Mucosa of rectum (tissue), 2 donors: ENCODE measurements around the gene UBE2K.
"Not testable (repeated sequence)": the region's sequence is repeated elsewhere in the genome, so short reads cannot be mapped to it uniquely, and the experiment has no call there.

Experiments used
- H3K27ac ChIP-seq, 2 donors: one replicate each; pipeline ENCODE4 v1.7.0; 2013; ENCODE audit warnings: inconsistent platforms in 2 of 2, low read depth in 2 of 2, low read length in 2 of 2
- H3K27me3 ChIP-seq, 2 donors: one replicate each; pipeline ENCODE4 v1.7.0; 2013; ENCODE audit warnings: low read length in 2 of 2; ENCODE audit not compliant: control insufficient read depth in 2 of 2, insufficient read depth in 2 of 2
- H3K36me3 ChIP-seq, 2 donors: one replicate each; pipeline ENCODE4 v1.7.0; 2013; ENCODE audit warnings: low read length in 2 of 2; ENCODE audit not compliant: control insufficient read depth in 2 of 2, insufficient read depth in 2 of 2
- H3K4me1 ChIP-seq, 2 donors: one replicate each; pipeline ENCODE4 v1.7.0; 2013; ENCODE audit warnings: low read length in 2 of 2, mild to moderate bottlenecking in 1 of 2; ENCODE audit not compliant: control insufficient read depth in 2 of 2, insufficient read depth in 2 of 2
- H3K4me3 ChIP-seq, 2 donors: one replicate each; pipeline ENCODE4 v1.7.0; 2013; ENCODE audit warnings: low read length in 2 of 2
- H3K9ac ChIP-seq, 2 donors: one replicate each; pipeline ENCODE4 v1.7.0; 2013; ENCODE audit warnings: low read length in 2 of 2, low read depth in 1 of 2, mild to moderate bottlenecking in 1 of 2
- H3K9me3 ChIP-seq, 2 donors: one replicate each; pipeline ENCODE4 v1.7.0; 2013; ENCODE audit warnings: low read length in 2 of 2; ENCODE audit not compliant: control insufficient read depth in 2 of 2
- donor health status: healthy.
- donor health status: Normal muscosa, but diverticular disease.

The UBE2K gene

GRCh38 chr4:39786838-39787237 lies 88.9 kb downstream of the UBE2K start:
- Histone ChIP-seq H3K36me3 (no peaks in the 10 kb centered on the region), H3K4me3 (no peak overlapping the region), H3K4me1 (peaks cover 2 to 7% of the 10 kb centered on the region in 2 donors), H3K9me3 (no peaks in the 10 kb centered on the region), H3K9ac (no peak overlapping the region), H3K27me3 (no peaks in the 10 kb centered on the region), H3K27ac (no peak overlapping the region)

- Histone ChIP-seq H3K36me3 (no peaks in the 10 kb centered on the region), H3K27me3 (no peaks in the 10 kb centered on the region), H3K9me3 (no peaks in the 10 kb centered on the region)
Measured at GRCh38 chr4:39792128-39792527, 94.2 kb downstream of the UBE2K start.

GRCh38 chr4:39792529-39792928 lies 94.6 kb downstream of the UBE2K start:
- Histone ChIP-seq H3K9ac (no peak overlapping the region), H3K4me3 (no peak overlapping the region), H3K4me1 (no peaks in the 10 kb centered on the region), H3K36me3 (no peaks in the 10 kb centered on the region), H3K9me3 (no peaks in the 10 kb centered on the region), H3K27me3 (no peaks in the 10 kb centered on the region), H3K27ac (no peak overlapping the region)

More at GRCh38 chr4:39792128-39792527, 94.2 kb downstream of the UBE2K start:
- H3K4me1 ChIP-seq = no peaks in the 10 kb centered on the region
- H3K27ac ChIP-seq = no peak overlapping the region
- H3K9ac ChIP-seq = no peak overlapping the region
- H3K4me3 ChIP-seq = no peak overlapping the region

- not testable (repeated sequence) for H3K36me3 ChIP-seq, H3K27me3 ChIP-seq, H3K4me1 ChIP-seq, H3K9me3 ChIP-seq, H3K27ac ChIP-seq, H3K4me3 ChIP-seq, H3K9ac ChIP-seq
Measured at GRCh38 chr4:39792976-39793375, 95.0 kb downstream of the UBE2K start.

- no peak overlapping the region for H3K27ac ChIP-seq
- H3K4me3 ChIP-seq = no peak overlapping the region
- H3K36me3 ChIP-seq = no peaks in the 10 kb centered on the region
- no peaks in the 10 kb centered on the region for H3K27me3 ChIP-seq
- H3K9ac ChIP-seq = no peak overlapping the region
- H3K9me3 ChIP-seq = no peaks in the 10 kb centered on the region
- no peaks in the 10 kb centered on the region for H3K4me1 ChIP-seq
Measured at GRCh38 chr4:39802005-39802404, 104.1 kb downstream of the UBE2K start.

- Histone ChIP-seq H3K4me1 (no peaks in the 10 kb centered on the region), H3K9ac (no peak overlapping the region), H3K4me3 (no peak overlapping the region), H3K9me3 (no peaks in the 10 kb centered on the region), H3K27ac (no peak overlapping the region), H3K36me3 (no peaks in the 10 kb centered on the region), H3K27me3 (no peaks in the 10 kb centered on the region)
Measured at GRCh38 chr4:39808231-39808749, 110.4 kb downstream of the UBE2K start.

- Histone ChIP-seq H3K9ac (no peak overlapping the region), H3K36me3 (no peaks in the 10 kb centered on the region), H3K27ac (no peak overlapping the region), H3K4me1 (no peaks in the 10 kb centered on the region), H3K9me3 (no peaks in the 10 kb centered on the region), H3K27me3 (no peaks in the 10 kb centered on the region), H3K4me3 (no peak overlapping the region)
Measured at GRCh38 chr4:39812500-39812899, 114.6 kb downstream of the UBE2K start.

GRCh38 chr4:39813033-39813432 lies 115.1 kb downstream of the UBE2K start:
- H3K4me3 ChIP-seq, H3K4me1 ChIP-seq, H3K27ac ChIP-seq, H3K36me3 ChIP-seq, H3K9me3 ChIP-seq, H3K27me3 ChIP-seq, H3K9ac ChIP-seq: not testable (repeated sequence)

- not testable (repeated sequence) for H3K36me3 ChIP-seq, H3K9me3 ChIP-seq, H3K27me3 ChIP-seq, H3K4me3 ChIP-seq, H3K9ac ChIP-seq, H3K4me1 ChIP-seq, H3K27ac ChIP-seq
Measured at GRCh38 chr4:39813761-39814160, 115.8 kb downstream of the UBE2K start.

- H3K27ac ChIP-seq = no peak overlapping the region
- H3K36me3 ChIP-seq = no peaks in the 10 kb centered on the region
- no peak overlapping the region for H3K9ac ChIP-seq
- no peaks in the 10 kb centered on the region for H3K9me3 ChIP-seq
- no peak overlapping the region for H3K4me3 ChIP-seq
- H3K27me3 ChIP-seq = no peaks in the 10 kb centered on the region
- no peaks in the 10 kb centered on the region for H3K4me1 ChIP-seq
Measured at GRCh38 chr4:39814403-39815185, 116.7 kb downstream of the UBE2K start.
